ENCODE measurements around the gene CXorf66. TPM values are rescaled to one million over a fixed set of nuclear protein-coding genes. Genes with fewer than 3 reads are reported as not detected.

The CXorf66 gene
- total RNA-seq, 1 experiment from 2014 or later: not detected

DNA sequence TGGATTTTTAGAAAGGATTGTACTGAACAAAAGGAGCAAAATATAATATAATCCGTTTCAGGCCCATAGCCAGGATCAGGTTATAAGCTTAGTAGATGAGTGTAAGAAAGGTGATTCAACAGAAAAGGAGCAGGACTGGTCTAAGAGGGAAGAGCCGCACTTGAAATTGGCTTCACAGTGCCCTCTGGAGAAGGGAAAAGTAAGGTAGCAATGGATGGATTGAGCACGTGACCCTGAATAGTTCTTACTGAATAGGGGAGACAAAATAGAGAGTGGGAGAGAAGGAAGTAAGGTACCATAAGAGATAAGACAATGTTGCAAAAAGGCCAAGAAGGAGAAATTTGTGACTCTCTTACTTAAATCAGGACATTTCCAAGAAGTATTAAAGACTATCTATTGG is 15.6 kb downstream of the CXorf66 start:
- CTCF ChIA-PET: no interaction called here
- H3K4me3 ChIP-seq (ENCODE audit: low read depth in 2 of 2, low read length in 2 of 2): no peak overlapping the region
- no TSS peak for BruUV-seq (replicated peaks)
- H3K9me3 ChIP-seq (ENCODE audit: control insufficient read depth, insufficient read depth, low read depth, low read length): no peaks in the 10 kb centered on the region
- in situ Hi-C loops (cut with HindIII; ENCODE audit: low pct_unique_long_range_greater_than_20kb, low sequenced_read_pairs) (no loop called here), intact Hi-C loops (cut with micrococcal nuclease; ENCODE audit: unreplicated experiment) (no loop called here)
- H3K4me1 ChIP-seq (ENCODE audit: control insufficient read depth, insufficient read depth, low read length): no peaks in the 10 kb centered on the region
- H3K27ac ChIP-seq (ENCODE audit: low read length): no peak overlapping the region
- POLR2A ChIA-PET: no interaction called here
- H3K36me3 ChIP-seq (ENCODE audit: control insufficient read depth, insufficient read depth, low read length): no peaks in the 10 kb centered on the region
- H3K27me3 ChIP-seq (ENCODE audit: control insufficient read depth, insufficient read depth, low read length): no peaks in the 10 kb centered on the region; the same call in 1 of the 2 replicates
- no peak for ATAC-seq
- no peak for TF ChIP-seq POLR2AphosphoS5 (IDR thresholded peaks at IDR 0.05; ENCODE audit: low read depth, low read length)
- TF ChIP-seq TCF7L2 (IDR thresholded peaks at IDR 0.05; ENCODE audit: low read depth, low read length): no peak
- TF ChIP-seq, protein P1, sequence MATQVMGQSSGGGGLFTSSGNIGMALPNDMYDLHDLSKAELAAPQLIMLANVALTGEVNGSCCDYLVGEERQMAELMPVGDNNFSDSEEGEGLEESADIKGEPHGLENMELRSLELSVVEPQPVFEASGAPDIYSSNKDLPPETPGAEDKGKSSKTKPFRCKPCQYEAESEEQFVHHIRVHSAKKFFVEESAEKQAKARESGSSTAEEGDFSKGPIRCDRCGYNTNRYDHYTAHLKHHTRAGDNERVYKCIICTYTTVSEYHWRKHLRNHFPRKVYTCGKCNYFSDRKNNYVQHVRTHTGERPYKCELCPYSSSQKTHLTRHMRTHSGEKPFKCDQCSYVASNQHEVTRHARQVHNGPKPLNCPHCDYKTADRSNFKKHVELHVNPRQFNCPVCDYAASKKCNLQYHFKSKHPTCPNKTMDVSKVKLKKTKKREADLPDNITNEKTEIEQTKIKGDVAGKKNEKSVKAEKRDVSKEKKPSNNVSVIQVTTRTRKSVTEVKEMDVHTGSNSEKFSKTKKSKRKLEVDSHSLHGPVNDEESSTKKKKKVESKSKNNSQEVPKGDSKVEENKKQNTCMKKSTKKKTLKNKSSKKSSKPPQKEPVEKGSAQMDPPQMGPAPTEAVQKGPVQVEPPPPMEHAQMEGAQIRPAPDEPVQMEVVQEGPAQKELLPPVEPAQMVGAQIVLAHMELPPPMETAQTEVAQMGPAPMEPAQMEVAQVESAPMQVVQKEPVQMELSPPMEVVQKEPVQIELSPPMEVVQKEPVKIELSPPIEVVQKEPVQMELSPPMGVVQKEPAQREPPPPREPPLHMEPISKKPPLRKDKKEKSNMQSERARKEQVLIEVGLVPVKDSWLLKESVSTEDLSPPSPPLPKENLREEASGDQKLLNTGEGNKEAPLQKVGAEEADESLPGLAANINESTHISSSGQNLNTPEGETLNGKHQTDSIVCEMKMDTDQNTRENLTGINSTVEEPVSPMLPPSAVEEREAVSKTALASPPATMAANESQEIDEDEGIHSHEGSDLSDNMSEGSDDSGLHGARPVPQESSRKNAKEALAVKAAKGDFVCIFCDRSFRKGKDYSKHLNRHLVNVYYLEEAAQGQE (IDR thresholded peaks at IDR 0.05; ENCODE audit: insufficient read depth in 1 of 2, low read depth in 2 of 2, low read length in 1 of 2): no peak
- TF ChIP-seq, protein P2, sequence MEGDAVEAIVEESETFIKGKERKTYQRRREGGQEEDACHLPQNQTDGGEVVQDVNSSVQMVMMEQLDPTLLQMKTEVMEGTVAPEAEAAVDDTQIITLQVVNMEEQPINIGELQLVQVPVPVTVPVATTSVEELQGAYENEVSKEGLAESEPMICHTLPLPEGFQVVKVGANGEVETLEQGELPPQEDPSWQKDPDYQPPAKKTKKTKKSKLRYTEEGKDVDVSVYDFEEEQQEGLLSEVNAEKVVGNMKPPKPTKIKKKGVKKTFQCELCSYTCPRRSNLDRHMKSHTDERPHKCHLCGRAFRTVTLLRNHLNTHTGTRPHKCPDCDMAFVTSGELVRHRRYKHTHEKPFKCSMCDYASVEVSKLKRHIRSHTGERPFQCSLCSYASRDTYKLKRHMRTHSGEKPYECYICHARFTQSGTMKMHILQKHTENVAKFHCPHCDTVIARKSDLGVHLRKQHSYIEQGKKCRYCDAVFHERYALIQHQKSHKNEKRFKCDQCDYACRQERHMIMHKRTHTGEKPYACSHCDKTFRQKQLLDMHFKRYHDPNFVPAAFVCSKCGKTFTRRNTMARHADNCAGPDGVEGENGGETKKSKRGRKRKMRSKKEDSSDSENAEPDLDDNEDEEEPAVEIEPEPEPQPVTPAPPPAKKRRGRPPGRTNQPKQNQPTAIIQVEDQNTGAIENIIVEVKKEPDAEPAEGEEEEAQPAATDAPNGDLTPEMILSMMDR (IDR thresholded peaks at IDR 0.05): no peak
- TF ChIP-seq SIN3A (IDR thresholded peaks at IDR 0.05; ENCODE audit: borderline replicate concordance, insufficient read depth, low read depth, low read length): no peak
- DNase-seq (ENCODE audit: low read depth, low spot score): no peak

- no peaks in the 10 kb centered on the region; the same call in 1 of the 2 replicates for H3K27me3 ChIP-seq (ENCODE audit: control insufficient read depth, insufficient read depth, low read length)
- in situ Hi-C loops (cut with HindIII; ENCODE audit: low pct_unique_long_range_greater_than_20kb, low sequenced_read_pairs) (no loop called here), intact Hi-C loops (cut with micrococcal nuclease; ENCODE audit: unreplicated experiment) (no loop called here)
- ChIA-PET CTCF (no interaction called here), POLR2A (interaction anchor here (0.6 kb wide), 1 partner anchor 1764 kb away, joined by 4 read pairs; no protein-coding TSS in a partner anchor)
- no peak overlapping the region for H3K4me3 ChIP-seq (ENCODE audit: low read depth in 2 of 2, low read length in 2 of 2)
- TF ChIP-seq, protein P1 (IDR thresholded peaks at IDR 0.05; ENCODE audit: insufficient read depth in 1 of 2, low read depth in 2 of 2, low read length in 1 of 2): no peak
- TF ChIP-seq SIN3A (IDR thresholded peaks at IDR 0.05; ENCODE audit: borderline replicate concordance, insufficient read depth, low read depth, low read length) (no peak), TCF7L2 (IDR thresholded peaks at IDR 0.05; ENCODE audit: low read depth, low read length) (no peak), POLR2AphosphoS5 (IDR thresholded peaks at IDR 0.05; ENCODE audit: low read depth, low read length) (no peak)
- TF ChIP-seq, protein P2 (IDR thresholded peaks at IDR 0.05): no peak
- BruUV-seq (replicated peaks): no TSS peak
- no peak for DNase-seq (ENCODE audit: low read depth, low spot score)
- H3K27ac ChIP-seq (ENCODE audit: low read length): no peak overlapping the region
- no peaks in the 10 kb centered on the region for H3K4me1 ChIP-seq (ENCODE audit: control insufficient read depth, insufficient read depth, low read length)
- ATAC-seq: no peak
- no peaks in the 10 kb centered on the region for H3K36me3 ChIP-seq (ENCODE audit: control insufficient read depth, insufficient read depth, low read length)
- no peaks in the 10 kb centered on the region for H3K9me3 ChIP-seq (ENCODE audit: control insufficient read depth, insufficient read depth, low read depth, low read length)
Observed at GRCh38 chrX:139945075-139945474, 20.2 kb downstream of the CXorf66 start.

Measured in Panc1 (cell line).